OCI-LY1 (cell line): ENCODE results near the gene BET1.

ENCODE experiments used
- H2AFZ ChIP-seq: fragments of 200-600 bp; sonication (generic), shearing (Covaris generic); 2 replicates; pipeline ENCODE4 v1.6.0; 2014; ENCODE audit warnings: antibody characterized with exemption, mild to moderate bottlenecking, low read length
- H3F3A ChIP-seq: fragments of 200-600 bp; sonication (generic), shearing (Covaris generic); 2 replicates; pipeline ENCODE4 v1.6.0; 2014; ENCODE audit warnings: mild to moderate bottlenecking, antibody characterized with exemption, low read length, moderate library complexity; ENCODE audit not compliant: insufficient read depth
- H3K27ac ChIP-seq: fragments of 200-600 bp; sonication (generic); 2 replicates; pipeline ENCODE4 v1.5.1; 2014; ENCODE audit warnings: low read length, mixed run types, mild to moderate bottlenecking, low read depth; ENCODE audit not compliant: poor library complexity, severe bottlenecking
- H3K27me3 ChIP-seq: fragments of 200-600 bp; sonication (generic); 2 replicates; pipeline ENCODE4 v1.6.0; 2014; ENCODE audit warnings: antibody characterized with exemption, mild to moderate bottlenecking, low read length, moderate library complexity; ENCODE audit not compliant: insufficient read depth
- H3K36me3 ChIP-seq: fragments of 200-600 bp; sonication (generic); 2 replicates; pipeline ENCODE4 v1.6.1; 2014; ENCODE audit warnings: mild to moderate bottlenecking, antibody characterized with exemption, low read length, moderate library complexity, mixed read lengths; ENCODE audit not compliant: insufficient read depth
- H3K4me1 ChIP-seq: fragments of 200-600 bp; sonication (generic); 2 replicates; pipeline ENCODE4 v1.5.1; 2014; ENCODE audit warnings: mild to moderate bottlenecking, low read length, moderate library complexity; ENCODE audit not compliant: insufficient read depth, severe bottlenecking
- H3K4me2 ChIP-seq: fragments of 200-600 bp; sonication (generic), shearing (Covaris generic); 2 replicates; pipeline ENCODE4 v1.6.1; 2014; ENCODE audit warnings: low read length
- H3K4me3 ChIP-seq: fragments of 200-600 bp; sonication (generic); 2 replicates; pipeline ENCODE4 v1.5.1; 2014; ENCODE audit warnings: low read length, low read depth, mild to moderate bottlenecking, mixed read lengths; ENCODE audit not compliant: poor library complexity, severe bottlenecking
- H3K79me2 ChIP-seq: fragments of 200-600 bp; shearing (Covaris generic); 2 replicates; pipeline ENCODE4 v1.6.1; 2016; ENCODE audit warnings: mixed run types, low read length, mixed read lengths; ENCODE audit not compliant: insufficient read depth
- H3K9ac ChIP-seq: fragments of 200-600 bp; sonication (generic), shearing (Covaris generic); 2 replicates; pipeline ENCODE4 v1.6.1; 2014; ENCODE audit warnings: mild to moderate bottlenecking, low read length, mixed read lengths
- H3K9me2 ChIP-seq: fragments of 200-600 bp; sonication (generic), shearing (Covaris generic); 2 replicates; pipeline ENCODE4 v1.6.1; 2014; ENCODE audit warnings: low read depth, mild to moderate bottlenecking, low read length, mixed read lengths
- H3K9me3 ChIP-seq: fragments of 200-600 bp; shearing (Covaris generic); 2 replicates; pipeline ENCODE4 v1.6.1; 2014; ENCODE audit warnings: low read length, mixed read lengths
- H4K20me1 ChIP-seq: fragments of 200-600 bp; sonication (generic), shearing (Covaris generic); 2 replicates; pipeline ENCODE4 v1.6.0; 2016; ENCODE audit warnings: mild to moderate bottlenecking, low read length; ENCODE audit not compliant: insufficient read depth
- CTCF ChIP-seq: fragments of 200-600 bp; sonication (generic), shearing (Covaris generic); IDR thresholded peaks from 2 replicates; pipeline ENCODE4 v1.5.1; 2017; ENCODE audit warnings: mild to moderate bottlenecking, antibody characterized with exemption, low read length, moderate library complexity, mixed read lengths
- EZH2 ChIP-seq: fragments of 200-600 bp; sonication (generic), shearing (Covaris generic); IDR thresholded peaks from 2 replicates; pipeline ENCODE4 v1.8.0; 2017; ENCODE audit warnings: borderline replicate concordance, mixed run types, mild to moderate bottlenecking, antibody characterized with exemption, low read length, moderate library complexity, mixed read lengths

BET1 gene

GRCh38 chr7:94004024-94004951 is at the start of gene BET1:
BET1 (minus strand) TSS chr7:94004355; CDS start chr7:94004216, 139 bp downstream.
- Histone ChIP-seq H3K9me3 (no peaks in the 10 kb centered on the region), H3K4me1 (peaks cover 58% of the 10 kb centered on the region), H4K20me1 (no peaks in the 10 kb centered on the region), H3K9ac (peak within 1 kb of the TSS; percentile 84), H2AFZ (peak within 1 kb of the TSS; percentile 57), H3K27me3 (no peaks in the 10 kb centered on the region), H3K9me2 (no peaks in the 10 kb centered on the region), H3K79me2 (peaks cover 37% of the 10 kb centered on the region), H3K4me3 (peak within 1 kb of the TSS; percentile 84), H3K27ac (peak within 1 kb of the TSS; percentile 52), H3K4me2 (peak within 1 kb of the TSS; percentile 88), H3F3A (no peaks in the 10 kb centered on the region), H3K36me3 (peaks cover 12% of the 10 kb centered on the region; the same call in 1 of the 2 replicates)
- TF ChIP-seq CTCF = no peak
- no peak for TF ChIP-seq EZH2

- H3K36me3 ChIP-seq = no peaks in the 10 kb centered on the region
- H3K9me2 ChIP-seq = no peaks in the 10 kb centered on the region
- TF ChIP-seq EZH2 (no peak), CTCF (no peak)
- H3K4me2 ChIP-seq = peak overlapping the region; percentile 77
- H3K27ac ChIP-seq = peak overlapping the region; percentile 97
- peak overlapping the region; percentile 66 for H3K9ac ChIP-seq
- peak overlapping the region; percentile 53 for H3K4me3 ChIP-seq
- no peaks in the 10 kb centered on the region for H3K79me2 ChIP-seq
- H3K4me1 ChIP-seq = peaks cover 79% of the 10 kb centered on the region
- H2AFZ ChIP-seq = peak overlapping the region; percentile 63; the same call in 1 of the 2 replicates
- H3F3A ChIP-seq = peaks cover 11% of the 10 kb centered on the region
- H3K27me3 ChIP-seq = no peaks in the 10 kb centered on the region
- H4K20me1 ChIP-seq = no peaks in the 10 kb centered on the region
- H3K9me3 ChIP-seq = 0 out of 2 replicates have a peak, but pooled peaks cover 3% of the 10 kb centered on the region
Measured at GRCh38 chr7:94053532-94053931, 49.4 kb upstream of the BET1 start.

- H3K9me3 ChIP-seq = 0 out of 2 replicates have a peak, but pooled peaks cover 3% of the 10 kb centered on the region
- no peaks in the 10 kb centered on the region for H4K20me1 ChIP-seq
- peak overlapping the region; percentile 77 for H3K4me2 ChIP-seq
- H3K9ac ChIP-seq = peak overlapping the region; percentile 66
- no peak overlapping the region for H2AFZ ChIP-seq
- TF ChIP-seq CTCF (no peak), EZH2 (no peak)
- no peaks in the 10 kb centered on the region for H3K36me3 ChIP-seq
- H3K27ac ChIP-seq = peak overlapping the region; percentile 97
- peaks cover 11% of the 10 kb centered on the region for H3F3A ChIP-seq
- peaks cover 85% of the 10 kb centered on the region for H3K4me1 ChIP-seq
- H3K4me3 ChIP-seq = peak overlapping the region; percentile 53
- H3K9me2 ChIP-seq = no peaks in the 10 kb centered on the region
- no peaks in the 10 kb centered on the region for H3K79me2 ChIP-seq
- no peaks in the 10 kb centered on the region for H3K27me3 ChIP-seq
Measured at GRCh38 chr7:94052398-94053180, 48.4 kb upstream of the BET1 start.
